GM23338 (cell line): ENCODE results near the gene CD8A. TPM values are rescaled to one million over a fixed set of nuclear protein-coding genes. Genes with fewer than 3 reads are reported as not detected.

Experiments used
- ATAC-seq: fragments of 200-7000 bp; cut with Tn5 transposase; 3 replicates; pipeline ENCODE4 v1.9.1; 2020
- DNase-seq: peaks from one replicate; pipeline ENCODE4 v3.0.0-alpha.2; 2015; ENCODE audit warnings: low spot score
- H2AFZ ChIP-seq: fragments of 200-600 bp; sonication (generic); 2 replicates; pipeline ENCODE4 v1.8.0; 2016; ENCODE audit warnings: antibody characterized with exemption, mild to moderate bottlenecking, moderate library complexity
- H3F3A ChIP-seq: fragments of 200-600 bp; sonication (generic); replicated peaks from 2 replicates; pipeline ENCODE4 v1.8.0; 2017; ENCODE audit warnings: antibody characterized with exemption, mixed run types, low read depth
- H3K27ac ChIP-seq: fragments of 200-600 bp; sonication (generic); 2 replicates; pipeline ENCODE4 v1.6.1; 2016; ENCODE audit warnings: low read depth
- H3K27me3 ChIP-seq: fragments of 200-600 bp; sonication (generic); 2 replicates; pipeline ENCODE4 v1.8.0; 2016; ENCODE audit warnings: mild to moderate bottlenecking, mixed run types, moderate library complexity; ENCODE audit not compliant: insufficient read depth
- H3K36me3 ChIP-seq: fragments of 200-600 bp; sonication (generic); 2 replicates; pipeline ENCODE4 v1.8.0; 2016; ENCODE audit warnings: mild to moderate bottlenecking; ENCODE audit not compliant: insufficient read depth
- H3K4me1 ChIP-seq: fragments of 200-600 bp; sonication (generic); 2 replicates; pipeline ENCODE4 v1.8.0; 2016; ENCODE audit warnings: mild to moderate bottlenecking, moderate library complexity; ENCODE audit not compliant: insufficient read depth
- H3K4me2 ChIP-seq: fragments of 200-600 bp; sonication (generic); 2 replicates; pipeline ENCODE4 v1.7.1; 2017; ENCODE audit warnings: mixed run types
- H3K4me3 ChIP-seq: fragments of 200-600 bp; sonication (generic); 2 replicates; pipeline ENCODE4 v1.6.1; 2016; ENCODE audit warnings: mixed run types
- H3K79me2 ChIP-seq: fragments of 200-600 bp; sonication (generic); replicated peaks from 2 replicates; pipeline ENCODE4 v1.8.0; 2017; ENCODE audit warnings: mild to moderate bottlenecking; ENCODE audit not compliant: insufficient read depth
- H3K9me2 ChIP-seq: fragments of 200-600 bp; sonication (generic); 2 replicates; pipeline ENCODE4 v1.8.0; 2017; ENCODE audit not compliant: insufficient read depth
- H4K20me1 ChIP-seq: fragments of 200-600 bp; sonication (generic); replicated peaks from 2 replicates; pipeline ENCODE4 v1.8.0; 2017; ENCODE audit warnings: mild to moderate bottlenecking; ENCODE audit not compliant: insufficient read depth
- H3K27ac Mint-ChIP-seq: 2 replicates; pipeline ENCODE4 v1.8.0; 2020; ENCODE audit warnings: inconsistent platforms, mild to moderate bottlenecking, moderate library complexity, mixed read lengths
- H3K27me3 Mint-ChIP-seq: 3 replicates; pipeline ENCODE4 v1.8.0; 2022; ENCODE audit warnings: low read depth, mild to moderate bottlenecking, moderate library complexity, mixed read lengths, inconsistent platforms; ENCODE audit not compliant: insufficient read depth, poor library complexity
- H3K36me3 Mint-ChIP-seq: 3 replicates; pipeline ENCODE4 v1.8.0; 2021; ENCODE audit warnings: low read depth, mild to moderate bottlenecking, inconsistent platforms, moderate library complexity, mixed read lengths
- H3K4me1 Mint-ChIP-seq: 3 replicates; pipeline ENCODE4 v1.8.0; 2020; ENCODE audit warnings: mild to moderate bottlenecking, inconsistent platforms, mixed read lengths
- H3K4me3 Mint-ChIP-seq: 3 replicates; pipeline ENCODE4 v1.8.0; 2021; ENCODE audit warnings: moderate library complexity, mild to moderate bottlenecking, inconsistent platforms, mixed read lengths
- H3K9me3 Mint-ChIP-seq: 3 replicates; pipeline ENCODE4 v1.8.0; 2020; ENCODE audit warnings: moderate library complexity, mild to moderate bottlenecking, inconsistent platforms, mixed read lengths
- CREB1 ChIP-seq: fragments of 250-450 bp; sonication (Bioruptor Pico); IDR thresholded peaks from 2 replicates; pipeline ENCODE4 v1.5.0; 2020; ENCODE audit warnings: low read depth, mild to moderate bottlenecking, moderate library complexity
- CTCF ChIP-seq, 2 experiments: fragments of 200-600 bp in 1 of 2; sonication (generic) in 1 of 2; conservative IDR thresholded peaks; 2 replicates each; pipeline versions ENCODE4 v1.5.1 to v1.6.1; 2016 to 2017; ENCODE audit warnings: antibody characterized with exemption in 2 of 2, low read depth in 2 of 2, mild to moderate bottlenecking in 2 of 2, moderate library complexity in 1 of 2
- ETS1 ChIP-seq: IDR thresholded peaks from 2 replicates; pipeline ENCODE4 v1.6.1; 2016; ENCODE audit warnings: antibody characterized with exemption
- EZH2 ChIP-seq: fragments of 200-600 bp; sonication (generic); IDR thresholded peaks from one replicate; pipeline ENCODE4 v1.8.0; 2017; ENCODE audit warnings: antibody characterized with exemption, mild to moderate bottlenecking, low read depth; ENCODE audit not compliant: unreplicated experiment
- EZH2phosphoT487 ChIP-seq: fragments of 200-600 bp; sonication (generic); IDR thresholded peaks from one replicate; pipeline ENCODE4 v1.8.1; 2018; ENCODE audit warnings: antibody characterized with exemption; ENCODE audit not compliant: unreplicated experiment
- JUNB ChIP-seq: IDR thresholded peaks from one replicate; pipeline ENCODE4 v1.6.1; 2016; ENCODE audit warnings: antibody characterized with exemption; ENCODE audit not compliant: unreplicated experiment
- NANOG ChIP-seq: IDR thresholded peaks from 2 replicates; pipeline ENCODE4 v1.6.1; 2016; ENCODE audit warnings: antibody characterized with exemption, borderline replicate concordance
- POLR2AphosphoS5 ChIP-seq: IDR thresholded peaks from 2 replicates; pipeline ENCODE4 v1.6.1; 2016; ENCODE audit warnings: antibody characterized with exemption, low read depth
- REST ChIP-seq: IDR thresholded peaks from one replicate; pipeline ENCODE4 v1.6.1; 2018; ENCODE audit warnings: antibody characterized with exemption; ENCODE audit not compliant: unreplicated experiment
- STAT1 ChIP-seq: IDR thresholded peaks from one replicate; pipeline ENCODE4 v1.6.1; 2016; ENCODE audit warnings: antibody characterized with exemption; ENCODE audit not compliant: unreplicated experiment
- ZNF114 ChIP-seq: fragments of 250-450 bp; sonication (Bioruptor Pico); IDR thresholded peaks from 2 replicates; pipeline ENCODE4 v1.5.0; 2020; ENCODE audit warnings: mild to moderate bottlenecking, moderate library complexity
- ZNF331 ChIP-seq: fragments of 250-450 bp; sonication (Bioruptor Pico); IDR thresholded peaks from 2 replicates; pipeline ENCODE4 v1.5.0; 2020; ENCODE audit warnings: low read depth, mild to moderate bottlenecking, moderate library complexity
- ZNF462 ChIP-seq: fragments of 250-450 bp; sonication (Bioruptor Pico); IDR thresholded peaks from 2 replicates; pipeline ENCODE4 v1.5.0; 2020; ENCODE audit warnings: mild to moderate bottlenecking, moderate library complexity
- polyA plus RNA-seq: library from polyadenylated mRNA; unstranded; fragments of >200 nt; fragmentation: Nextera tagmentation; extraction: Ambion mirVana; gene quantifications from 2 replicates; pipeline ENCODE4 v1.2.1, GENCODE V29; 2016
- total RNA-seq: library from RNA; depleted of rRNA; stranded (reverse); fragments of >200 nt; shearing (Covaris generic); gene quantifications from 2 replicates; pipeline ENCODE4 v1.2.3, GENCODE V29; 2014

CD8A gene
- total and polyA plus RNA-seq, 2 experiments from 2014 or later: 0.19 to 0.24 TPM

GRCh38 chr2:86776532-86776931 lies 14.2 kb downstream of the CD8A start:
- H3K27ac Mint-ChIP-seq: no peak overlapping the region
- Histone ChIP-seq H2AFZ (no peak overlapping the region), H3K27me3 (no peaks in the 10 kb centered on the region), H3K79me2 (no peaks in the 10 kb centered on the region), H3K4me2 (no peak overlapping the region), H3K27ac (no peak overlapping the region), H4K20me1 (no peaks in the 10 kb centered on the region), H3K36me3 (peaks cover 20% of the 10 kb centered on the region; the same call in 1 of the 2 replicates), H3F3A (no peaks in the 10 kb centered on the region), H3K4me3 (no peak overlapping the region), H3K4me1 (no peaks in the 10 kb centered on the region), H3K9me2 (no peaks in the 10 kb centered on the region)
- no peaks in the 10 kb centered on the region for H3K9me3 Mint-ChIP-seq
- H3K36me3 Mint-ChIP-seq: peaks cover 28% of the 10 kb centered on the region; the same call in 2 of the 3 replicates
- ATAC-seq (no peak), DNase-seq (no peak)
- H3K27me3 Mint-ChIP-seq: no peaks in the 10 kb centered on the region
- H3K4me1 Mint-ChIP-seq: peaks cover 21% of the 10 kb centered on the region; the same call in 2 of the 3 replicates
- H3K4me3 Mint-ChIP-seq: no peak overlapping the region
- TF ChIP-seq CTCF (conservative IDR thresholded peaks at IDR 0.05; ENCODE audit: low read depth in 2 of 2): no peak
- no peak for TF ChIP-seq NANOG
- TF ChIP-seq ZNF462 (CRISPR knock-in tag): no peak
- TF ChIP-seq STAT1: no peak
- no peak for TF ChIP-seq ZNF114 (CRISPR knock-in tag)
- TF ChIP-seq ZNF331 (CRISPR knock-in tag): no peak
- TF ChIP-seq JUNB: no peak
- TF ChIP-seq CREB1: no peak
- TF ChIP-seq POLR2AphosphoS5: no peak
- TF ChIP-seq REST: no peak
- TF ChIP-seq ETS1: no peak
- TF ChIP-seq EZH2: no peak
- TF ChIP-seq EZH2phosphoT487: no peak
